OCI-LY3 (cell line): ENCODE results near the gene USP33.
"Not testable (repeated sequence)": the region's sequence is repeated elsewhere in the genome, so short reads cannot be mapped to it uniquely, and the experiment has no call there.

Experiments
- H2AFZ ChIP-seq: fragments of 200-600, 300-600 bp; shearing (Covaris generic); 2 replicates; pipeline ENCODE4 v1.6.0; 2014; ENCODE audit warnings: antibody characterized with exemption, low read depth, low read length
- H3K27ac ChIP-seq: fragments of 200-600, 300-600 bp; sonication (generic); 2 replicates; pipeline ENCODE4 v1.5.1; 2014; ENCODE audit warnings: mild to moderate bottlenecking, low read length, moderate library complexity, mixed read lengths
- H3K27me3 ChIP-seq: fragments of 200-600, 300-600 bp; sonication (generic); 2 replicates; pipeline ENCODE4 v1.6.1; 2014; ENCODE audit warnings: low read depth, low read length, mixed read lengths
- H3K36me3 ChIP-seq: fragments of 200-600, 300-600 bp; sonication (generic); replicated peaks from 2 replicates; pipeline ENCODE3; 2014; ENCODE audit warnings: low read depth, low read length, mixed read lengths
- H3K4me1 ChIP-seq: fragments of 300-600, 200-600 bp; sonication (generic); 2 replicates; pipeline ENCODE4 v1.6.1; 2014; ENCODE audit warnings: low read length, mixed read lengths
- H3K4me2 ChIP-seq: fragments of 200-600, 300-600 bp; sonication (generic); 2 replicates; pipeline ENCODE4 v1.6.1; 2014; ENCODE audit warnings: low read length, mixed read lengths
- H3K4me3 ChIP-seq: fragments of 300-600, 200-600 bp; sonication (generic); 2 replicates; pipeline ENCODE4 v1.5.1; 2014; ENCODE audit warnings: antibody characterized with exemption, mild to moderate bottlenecking, low read length, moderate library complexity
- H3K79me2 ChIP-seq: fragments of 300-600, 200-600 bp; shearing (Covaris generic); 2 replicates; pipeline ENCODE4 v1.6.1; 2014; ENCODE audit warnings: mild to moderate bottlenecking, low read length, mixed read lengths
- H3K9ac ChIP-seq: fragments of 300-600, 200-600 bp; shearing (Covaris generic); 2 replicates; pipeline ENCODE4 v1.6.0; 2014; ENCODE audit warnings: mild to moderate bottlenecking, low read length, moderate library complexity
- H3K9me3 ChIP-seq: fragments of 200-600, 300-600 bp; shearing (Covaris generic); 2 replicates; pipeline ENCODE4 v1.6.1; 2014; ENCODE audit warnings: low read length, mixed read lengths; ENCODE audit not compliant: insufficient read depth
- H4K20me1 ChIP-seq: fragments of 200-600, 300-600 bp; sonication (generic); 2 replicates; pipeline ENCODE4 v1.6.1; 2016; ENCODE audit warnings: low read length, mixed read lengths; ENCODE audit not compliant: insufficient read depth
- EZH2phosphoT487 ChIP-seq: fragments of 200-600 bp; shearing (Covaris generic); IDR thresholded peaks from 2 replicates; pipeline ENCODE4 v1.6.1; 2018; ENCODE audit warnings: antibody characterized with exemption, mixed run types, low read depth
- TF ChIP-seq, protein P1 (sequence below): fragments of 200-600, 300-600 bp; sonication (generic); IDR thresholded peaks from 2 replicates; pipeline ENCODE4 v1.5.1; 2014; ENCODE audit warnings: antibody characterized with exemption, low read length, low read depth

USP33 gene

DNA sequence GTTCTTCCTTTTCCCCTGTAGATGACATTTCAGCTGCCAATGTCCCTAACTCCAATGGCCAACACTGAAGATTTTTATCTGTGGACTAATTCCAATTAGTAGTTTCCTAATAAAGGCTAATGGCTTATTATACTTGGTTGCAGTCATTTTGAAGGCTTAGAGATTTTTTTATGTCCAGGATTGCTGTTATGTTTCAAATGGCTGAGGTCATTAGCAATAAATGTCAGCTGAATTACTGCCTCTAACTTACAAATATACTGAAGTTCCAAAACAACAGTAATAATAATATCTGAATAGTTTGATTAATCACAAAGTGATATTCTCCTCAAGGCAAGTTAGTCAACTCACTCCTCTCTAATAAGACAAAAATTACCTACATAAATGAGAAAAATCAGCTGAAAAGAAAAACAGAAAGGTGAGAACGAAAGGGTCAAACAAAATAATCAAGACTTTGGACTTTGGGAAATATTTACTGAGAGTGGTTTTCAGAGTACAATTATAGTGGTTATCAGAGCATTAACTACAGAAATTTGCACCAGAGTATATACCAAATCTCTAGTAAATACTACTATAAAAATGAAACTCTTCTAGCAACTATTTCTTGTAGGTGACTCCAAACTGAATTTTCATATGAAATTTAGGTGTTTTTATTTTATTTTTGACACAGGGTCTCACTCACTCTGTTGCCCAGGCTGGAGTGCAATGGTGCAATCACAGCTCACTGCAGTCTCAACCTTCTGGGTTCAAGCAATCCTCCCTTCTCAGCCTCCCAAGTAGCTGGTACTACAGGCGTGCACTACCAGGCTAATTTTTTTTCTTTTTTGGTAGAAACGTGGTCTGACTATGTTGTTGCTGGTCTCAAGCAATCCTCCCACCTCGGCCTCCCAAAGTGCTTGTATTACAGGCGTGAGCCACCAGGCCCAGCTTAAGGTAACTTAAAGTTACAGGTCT, 80.7 kb downstream of the USP33 start:
- Histone ChIP-seq H3K4me3 (no peak overlapping the region), H3K9ac (no peak overlapping the region), H3K4me1 (peaks cover 13% of the 10 kb centered on the region; the same call in 1 of the 2 replicates), H4K20me1 (peaks cover 23% of the 10 kb centered on the region), H3K27ac (no peak overlapping the region), H3K27me3 (no peaks in the 10 kb centered on the region), H3K36me3 (peaks cover 4% of the 10 kb centered on the region), H3K79me2 (peaks cover 86% of the 10 kb centered on the region), H3K4me2 (no peak overlapping the region), H2AFZ (no peak overlapping the region), H3K9me3 (no peaks in the 10 kb centered on the region)
- TF ChIP-seq, protein P1, sequence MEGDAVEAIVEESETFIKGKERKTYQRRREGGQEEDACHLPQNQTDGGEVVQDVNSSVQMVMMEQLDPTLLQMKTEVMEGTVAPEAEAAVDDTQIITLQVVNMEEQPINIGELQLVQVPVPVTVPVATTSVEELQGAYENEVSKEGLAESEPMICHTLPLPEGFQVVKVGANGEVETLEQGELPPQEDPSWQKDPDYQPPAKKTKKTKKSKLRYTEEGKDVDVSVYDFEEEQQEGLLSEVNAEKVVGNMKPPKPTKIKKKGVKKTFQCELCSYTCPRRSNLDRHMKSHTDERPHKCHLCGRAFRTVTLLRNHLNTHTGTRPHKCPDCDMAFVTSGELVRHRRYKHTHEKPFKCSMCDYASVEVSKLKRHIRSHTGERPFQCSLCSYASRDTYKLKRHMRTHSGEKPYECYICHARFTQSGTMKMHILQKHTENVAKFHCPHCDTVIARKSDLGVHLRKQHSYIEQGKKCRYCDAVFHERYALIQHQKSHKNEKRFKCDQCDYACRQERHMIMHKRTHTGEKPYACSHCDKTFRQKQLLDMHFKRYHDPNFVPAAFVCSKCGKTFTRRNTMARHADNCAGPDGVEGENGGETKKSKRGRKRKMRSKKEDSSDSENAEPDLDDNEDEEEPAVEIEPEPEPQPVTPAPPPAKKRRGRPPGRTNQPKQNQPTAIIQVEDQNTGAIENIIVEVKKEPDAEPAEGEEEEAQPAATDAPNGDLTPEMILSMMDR, result no peak
- no peak for TF ChIP-seq EZH2phosphoT487

DNA sequence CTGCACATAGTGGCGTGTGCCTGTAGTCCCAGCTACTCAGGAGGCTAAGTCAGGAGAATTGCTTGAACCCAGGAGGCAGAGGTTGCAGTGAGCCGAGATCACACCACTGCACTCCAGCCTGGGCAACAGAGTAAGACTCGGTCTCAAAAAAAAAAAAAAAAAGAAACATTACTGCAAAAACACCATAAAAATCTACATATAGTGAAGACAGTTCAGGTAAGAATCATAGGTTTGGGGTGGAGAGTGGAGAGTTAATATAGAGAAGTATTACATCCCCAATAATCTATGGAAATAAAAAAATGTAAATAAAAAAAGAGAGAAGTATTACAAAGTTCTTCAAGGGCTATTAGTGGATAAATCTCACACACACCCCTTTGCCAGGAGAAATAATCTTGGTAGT, 84.8 kb downstream of the USP33 start:
- peaks cover 34% of the 10 kb centered on the region for H3K4me1 ChIP-seq
- H3K9me3 ChIP-seq, H3K4me3 ChIP-seq, H3K36me3 ChIP-seq, H3K27ac ChIP-seq, H3K27me3 ChIP-seq, H2AFZ ChIP-seq, H3K9ac ChIP-seq, H3K4me2 ChIP-seq: not testable (repeated sequence)
- peaks cover 28% of the 10 kb centered on the region for H4K20me1 ChIP-seq
- H3K79me2 ChIP-seq, result peaks cover 96% of the 10 kb centered on the region

DNA sequence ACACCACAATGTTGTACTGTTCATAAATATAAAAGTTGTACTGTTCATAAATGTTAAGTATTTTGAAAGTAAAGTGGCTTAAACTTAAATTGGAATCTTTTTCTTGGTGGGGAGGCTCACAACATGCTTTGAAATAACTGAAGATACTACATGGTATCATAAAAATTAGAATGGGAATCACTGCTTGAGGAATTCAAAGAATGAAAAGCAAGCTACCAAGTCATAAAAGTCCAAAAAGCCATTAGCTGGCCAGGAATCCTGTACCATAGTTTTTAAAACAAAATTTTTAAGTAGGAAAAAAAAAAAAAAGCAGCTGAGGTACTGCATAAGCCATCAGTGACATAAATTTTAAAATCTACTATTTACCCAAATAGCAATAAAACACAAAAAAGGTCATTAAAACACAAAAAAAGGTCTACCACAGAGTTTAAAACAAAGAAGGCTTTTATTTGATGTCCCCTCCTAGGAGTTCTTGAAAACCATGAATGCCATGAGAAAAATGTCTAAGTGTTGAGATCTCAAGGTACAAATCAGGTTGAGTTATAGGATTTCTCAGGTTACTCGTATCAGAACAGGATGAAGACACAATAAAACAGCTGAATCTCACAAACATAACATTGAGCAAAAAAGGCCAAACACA, 85.8 kb downstream of the USP33 start:
- Histone ChIP-seq H2AFZ (no peak overlapping the region), H3K27me3 (no peaks in the 10 kb centered on the region), H3K9ac (no peak overlapping the region), H3K9me3 (no peaks in the 10 kb centered on the region), H3K27ac (no peak overlapping the region), H3K4me1 (peaks cover 34% of the 10 kb centered on the region), H3K4me2 (no peak overlapping the region), H3K4me3 (no peak overlapping the region), H3K36me3 (peaks cover 4% of the 10 kb centered on the region), H4K20me1 (peaks cover 27% of the 10 kb centered on the region), H3K79me2 (peaks cover 96% of the 10 kb centered on the region)
- no peak for TF ChIP-seq EZH2phosphoT487
- TF ChIP-seq, protein P1, result no peak

DNA sequence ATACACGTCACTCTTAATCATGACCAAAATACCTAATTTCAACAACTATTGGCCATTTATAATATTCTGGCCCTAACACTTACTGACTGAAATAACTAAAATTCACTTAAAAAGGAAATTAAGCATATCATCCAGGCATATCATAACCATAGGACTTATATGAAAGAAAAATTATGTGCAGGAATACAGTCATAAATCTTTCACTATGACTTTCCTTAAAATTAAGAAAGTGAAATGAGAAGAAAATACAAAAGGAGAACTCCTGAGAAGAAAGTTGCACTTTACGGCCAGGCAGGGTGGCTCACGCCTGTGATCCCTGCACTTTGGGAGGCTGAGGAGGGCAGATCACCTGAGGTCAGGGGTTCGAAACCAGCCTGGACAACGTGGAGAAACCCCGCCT, 86.6 kb downstream of the USP33 start:
- Histone ChIP-seq H3K4me2 (peak overlapping the region; percentile 77), H3K27me3 (no peaks in the 10 kb centered on the region), H3K9me3 (no peaks in the 10 kb centered on the region), H4K20me1 (peaks cover 23% of the 10 kb centered on the region), H3K4me3 (peak overlapping the region; percentile 55; the same call in 1 of the 2 replicates), H3K4me1 (peaks cover 33% of the 10 kb centered on the region), H3K79me2 (peaks cover 96% of the 10 kb centered on the region), H2AFZ (no peak overlapping the region), H3K36me3 (peaks cover 4% of the 10 kb centered on the region), H3K27ac (no peak overlapping the region), H3K9ac (no peak overlapping the region)
- no peak for TF ChIP-seq EZH2phosphoT487
- TF ChIP-seq, protein P1, result no peak
